A549 (cell line): ENCODE data around the gene ADK.

ENCODE experiments used
- CBX2 ChIP-seq: fragments of 200-600 bp; sonication (generic); IDR thresholded peaks from 2 replicates; pipeline ENCODE4 v1.6.1; 2016; ENCODE audit warnings: low read depth, mild to moderate bottlenecking, borderline replicate concordance
- CHD2 ChIP-seq: fragments of 150-350 bp; IDR thresholded peaks from 2 replicates; pipeline ENCODE4 v1.6.1; 2014; ENCODE audit warnings: low read length; ENCODE audit not compliant: partially characterized antibody
- CHD4 ChIP-seq: fragments of 200-600 bp; sonication (generic); IDR thresholded peaks from 2 replicates; pipeline ENCODE4 v1.6.1; 2016; ENCODE audit warnings: antibody characterized with exemption, mild to moderate bottlenecking, borderline replicate concordance
- CTCF ChIP-seq: fragments of >200 bp; sonication (Bioruptor Twin); formaldehyde crosslinking; IDR thresholded peaks from 3 replicates; pipeline ENCODE4 v1.5.1; 2016
- EP300 ChIP-seq, 2 experiments: fragments of >200 bp; sonication (Bioruptor Twin); formaldehyde crosslinking; IDR thresholded peaks; 2 replicates in 1 of 2; 3 replicates in 1 of 2; pipeline ENCODE4 v1.6.1; 2016 to 2017
- JUN ChIP-seq, 2 experiments: fragments of >200 bp; sonication (Bioruptor Twin); formaldehyde crosslinking; IDR thresholded peaks; 2 replicates in 1 of 2; 3 replicates in 1 of 2; pipeline ENCODE4 v1.6.1; 2016 to 2017
- KDM1A ChIP-seq: fragments of 200-600 bp; sonication (generic); IDR thresholded peaks from 2 replicates; pipeline ENCODE4 v1.6.1; 2016; ENCODE audit warnings: low read depth, mild to moderate bottlenecking
- MAZ ChIP-seq: fragments of 150-350 bp; IDR thresholded peaks from 2 replicates; pipeline ENCODE4 v1.6.1; 2014; ENCODE audit warnings: antibody characterized with exemption, low read depth, low read length, borderline replicate concordance
- POLR2A ChIP-seq: IDR thresholded peaks from 2 replicates; pipeline ENCODE4 v1.6.1; 2012; ENCODE audit warnings: mild to moderate bottlenecking, low read length
- RAD21 ChIP-seq, 2 experiments: fragments of >200 bp in 1 of 2; sonication (Bioruptor Twin) in 1 of 2; formaldehyde crosslinking in 1 of 2; IDR thresholded peaks in 1 of 2; conservative IDR thresholded peaks in 1 of 2; 2 replicates in 1 of 2; 3 replicates in 1 of 2; pipeline ENCODE4 v1.6.1; 2012 to 2018; ENCODE audit warnings: inconsistent platforms in 1 of 2
- RARB ChIP-seq: fragments of 250-450 bp; sonication (Bioruptor Pico); IDR thresholded peaks from 2 replicates; pipeline ENCODE4 v1.8.0; 2021; ENCODE audit warnings: mild to moderate bottlenecking, moderate library complexity

DNA sequence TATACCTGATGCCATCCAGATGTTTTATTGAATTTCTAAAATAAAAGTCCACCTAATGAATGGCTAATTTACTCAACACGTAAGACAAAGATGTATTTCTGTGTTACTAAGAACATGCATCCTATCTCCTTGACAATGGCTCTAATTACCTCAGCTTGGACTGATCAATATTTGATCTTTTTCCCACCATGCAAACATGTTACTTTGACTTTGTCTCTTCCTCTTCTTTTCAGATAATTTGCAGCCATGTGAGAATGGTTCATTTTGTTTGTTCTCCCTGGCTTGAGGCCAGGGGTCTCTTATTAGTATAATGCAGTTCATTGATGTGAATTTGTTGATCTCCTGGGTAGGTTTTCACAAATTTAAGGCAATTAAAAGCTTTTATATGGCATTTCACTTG is 302.1 kb downstream of the ADK start:
- TF ChIP-seq CTCF (no peak), POLR2A (no peak), CHD4 (no peak), CHD2 (no peak), CBX2 (no peak), RARB (no peak), JUN (IDR thresholded peaks at IDR 0.05) (no peak), RAD21 (conservative IDR thresholded peaks at IDR 0.05 in 1 of 2, IDR thresholded peaks at IDR 0.05 in 1 of 2) (no peak), MAZ (no peak), KDM1A (no peak), EP300 (IDR thresholded peaks at IDR 0.05) (no peak)
